ENCODE data around the gene P2RY13. TPM values are rescaled to one million over a fixed set of nuclear protein-coding genes. Genes with fewer than 3 reads are reported as not detected.

The P2RY13 gene
- 3.7 TPM for total RNA-seq

GRCh38 chr3:151329363-151329762 is at the start of gene P2RY13:
TSS of gene P2RY13 (minus strand) at chr3:151329549. CDS start at chr3:151329528, 21 bp downstream.
- no peak for DNase-seq (ENCODE audit: low spot score)
- intact Hi-C loops (cut with DNase I), result no loop called here
- ATAC-seq, result no peak

DNA sequence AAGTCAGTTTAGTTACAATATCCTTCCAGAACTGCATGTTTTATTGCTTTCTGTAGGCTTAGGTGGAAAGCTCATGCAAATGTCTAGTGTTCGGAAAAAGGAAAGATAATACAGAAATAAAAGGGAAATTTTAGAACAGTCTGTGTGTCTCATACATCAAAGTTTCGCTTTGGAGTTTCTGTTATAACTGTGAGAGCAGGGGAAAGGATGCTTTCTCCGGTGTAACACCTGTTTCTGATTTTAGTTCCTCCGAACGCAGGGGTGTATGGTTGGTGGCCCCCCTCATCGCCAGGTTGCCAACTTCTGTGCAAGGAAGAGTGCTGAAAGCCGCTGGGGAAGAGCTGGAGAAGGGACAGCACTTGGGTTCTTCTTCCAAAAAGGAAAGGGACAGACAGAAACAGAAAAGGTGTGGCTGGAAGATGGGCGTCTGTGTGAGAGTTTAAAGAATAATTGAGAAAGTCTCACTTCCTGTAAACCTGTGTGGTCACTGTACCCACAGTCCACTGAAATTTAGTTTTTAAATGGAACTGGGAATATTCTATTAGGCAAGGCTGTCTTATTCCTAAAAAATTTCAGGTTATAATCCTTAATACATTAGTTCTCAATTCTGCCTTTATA is 48.5 kb upstream of the P2RY13 start:
- DNase-seq (ENCODE audit: low spot score) (no peak), ATAC-seq (no peak)
- intact Hi-C loops (cut with DNase I), result no loop called here

GRCh38 chr3:151372063-151372820 is 42.9 kb upstream of the P2RY13 start:
- ATAC-seq (no peak), DNase-seq (ENCODE audit: low spot score) (no peak)
- intact Hi-C loops (cut with DNase I), result no loop called here

DNA sequence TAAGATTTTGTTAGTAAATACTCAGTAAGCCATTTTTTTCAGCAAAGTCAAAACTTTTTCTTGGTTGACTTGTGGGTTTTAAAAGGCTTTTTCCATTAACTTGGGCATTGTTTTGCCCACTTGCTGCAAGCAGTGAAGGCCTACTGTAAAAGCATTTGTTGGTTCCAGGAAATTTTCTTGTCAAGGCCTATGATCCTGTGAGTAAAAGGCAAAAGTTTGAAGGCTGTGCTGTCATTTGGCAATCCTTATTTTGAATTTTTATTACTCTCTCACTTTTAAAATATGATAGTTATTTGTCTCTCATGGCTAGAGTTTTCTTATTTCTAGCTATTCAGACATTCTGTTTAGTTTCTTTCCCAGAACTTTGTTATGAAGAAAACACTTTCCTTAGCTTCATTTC is 42.2 kb upstream of the P2RY13 start:
- DNase-seq (ENCODE audit: low spot score) (no peak), ATAC-seq (no peak)
- intact Hi-C loops (cut with DNase I), result no loop called here

DNA sequence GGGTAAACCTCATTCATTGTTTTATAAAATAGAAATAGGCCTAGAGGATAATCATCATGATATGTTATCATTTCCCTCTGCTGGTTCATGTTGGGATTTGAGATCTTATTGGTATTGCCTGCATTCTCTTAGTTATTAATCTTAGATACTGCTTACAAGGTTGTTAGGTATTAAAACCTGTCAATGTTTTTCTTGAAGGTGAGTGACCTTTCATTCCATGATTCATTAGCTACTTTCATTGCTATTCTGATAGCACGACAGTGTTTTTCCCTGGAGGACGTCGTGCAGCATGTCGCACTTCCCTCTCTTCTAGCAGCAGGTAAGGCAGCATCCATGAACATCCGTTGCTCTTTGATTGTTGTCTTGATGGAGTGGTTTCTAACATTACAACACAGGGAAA is 38.1 kb upstream of the P2RY13 start:
- no peak for DNase-seq (ENCODE audit: low spot score)
- no peak for ATAC-seq
- intact Hi-C loops (cut with DNase I), result no loop called here

GRCh38 chr3:151366993-151367392 is 37.6 kb upstream of the P2RY13 start:
- no peak for DNase-seq (ENCODE audit: low spot score)
- ATAC-seq, result no peak
- intact Hi-C loops (cut with DNase I), result no loop called here

DNA sequence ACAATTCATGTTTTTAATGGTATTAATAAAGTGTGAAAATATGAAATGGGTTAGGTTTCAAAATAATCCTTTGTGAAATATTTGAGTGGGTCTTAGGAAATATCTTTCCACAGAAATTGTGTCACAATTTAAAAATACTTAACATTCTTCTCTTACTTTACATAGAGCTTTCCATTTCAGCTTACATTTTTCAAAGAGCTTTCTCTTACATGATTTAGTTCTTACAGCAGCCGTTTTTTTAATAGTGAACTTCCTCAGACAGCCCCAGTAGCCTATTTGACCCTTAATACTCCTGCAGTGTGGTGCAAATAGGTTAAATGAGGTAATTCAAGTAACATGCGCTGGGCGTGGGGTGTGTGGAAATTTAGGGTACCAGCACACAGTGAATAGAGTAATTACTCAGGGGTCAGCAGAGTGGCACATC is 33.4 kb upstream of the P2RY13 start:
- DNase-seq (ENCODE audit: low spot score), result no peak
- ATAC-seq, result no peak
- intact Hi-C loops (cut with DNase I), result no loop called here

GRCh38 chr3:151357463-151357850 is 28.1 kb upstream of the P2RY13 start:
- ATAC-seq, result peak; percentile 46
- no peak for DNase-seq (ENCODE audit: low spot score)
- intact Hi-C loops (cut with DNase I), result no loop called here

- intact Hi-C loops (cut with DNase I), result no loop called here
- peak; percentile 75 for ATAC-seq
Observed at GRCh38 chr3:151356794-151357462, 27.6 kb upstream of the P2RY13 start.

GRCh38 chr3:151351648-151352047 is 22.3 kb upstream of the P2RY13 start:
- intact Hi-C loops (cut with DNase I), result no loop called here
- ATAC-seq, result no peak
- DNase-seq (ENCODE audit: low spot score), result no peak

More at GRCh38 chr3:151356794-151357462, 27.6 kb upstream of the P2RY13 start:
- DNase-seq (ENCODE audit: low spot score), result no peak

DNA sequence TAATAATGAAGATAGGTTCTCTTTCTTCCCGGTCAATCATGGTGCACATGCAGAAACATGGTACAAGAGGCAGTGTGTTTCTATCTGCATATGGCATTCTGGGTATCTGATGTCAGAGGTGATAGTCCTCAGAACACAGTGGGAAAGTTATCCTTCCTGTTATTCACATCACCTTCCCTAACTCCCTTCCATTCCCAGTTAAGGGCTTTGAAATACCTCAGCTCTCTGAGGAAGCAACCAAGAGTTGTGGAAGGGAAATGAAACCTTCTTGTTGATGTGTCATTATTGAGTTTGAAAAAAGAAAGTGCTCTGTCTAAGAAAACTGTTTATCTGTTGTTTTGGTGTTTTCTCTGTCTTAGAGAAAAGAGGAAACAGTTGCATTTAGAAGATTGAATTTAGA is 21.9 kb upstream of the P2RY13 start:
- no peak for DNase-seq (ENCODE audit: low spot score)
- intact Hi-C loops (cut with DNase I), result no loop called here
- no peak for ATAC-seq

DNA sequence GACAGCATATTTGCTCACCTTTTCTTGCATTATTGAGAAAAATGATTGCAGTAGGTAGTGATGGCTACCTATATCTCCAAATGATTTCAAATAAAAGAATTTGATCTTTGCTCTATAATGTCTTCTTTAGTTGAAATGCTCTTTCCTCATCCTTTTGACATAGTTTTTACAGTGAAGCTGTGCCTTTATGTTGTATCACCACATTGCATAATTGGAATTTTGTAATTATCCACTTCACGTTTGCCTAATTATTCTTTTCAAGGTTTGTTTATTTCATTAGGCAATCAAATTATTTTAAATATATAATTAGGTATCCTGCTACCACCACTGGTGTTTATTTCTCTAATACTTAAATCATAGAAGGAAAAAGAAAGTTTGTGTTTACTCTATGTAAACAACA is 21.3 kb upstream of the P2RY13 start:
- ATAC-seq (no peak), DNase-seq (ENCODE audit: low spot score) (no peak)
- intact Hi-C loops (cut with DNase I), result no loop called here

GRCh38 chr3:151347432-151347831 is 18.1 kb upstream of the P2RY13 start:
- intact Hi-C loops (cut with DNase I), result no loop called here
- ATAC-seq (peak; percentile 66), DNase-seq (ENCODE audit: low spot score) (no peak)

GRCh38 chr3:151346292-151346691 is 16.9 kb upstream of the P2RY13 start:
- ATAC-seq (peak; percentile 36), DNase-seq (ENCODE audit: low spot score) (no peak)
- intact Hi-C loops (cut with DNase I), result no loop called here

DNA sequence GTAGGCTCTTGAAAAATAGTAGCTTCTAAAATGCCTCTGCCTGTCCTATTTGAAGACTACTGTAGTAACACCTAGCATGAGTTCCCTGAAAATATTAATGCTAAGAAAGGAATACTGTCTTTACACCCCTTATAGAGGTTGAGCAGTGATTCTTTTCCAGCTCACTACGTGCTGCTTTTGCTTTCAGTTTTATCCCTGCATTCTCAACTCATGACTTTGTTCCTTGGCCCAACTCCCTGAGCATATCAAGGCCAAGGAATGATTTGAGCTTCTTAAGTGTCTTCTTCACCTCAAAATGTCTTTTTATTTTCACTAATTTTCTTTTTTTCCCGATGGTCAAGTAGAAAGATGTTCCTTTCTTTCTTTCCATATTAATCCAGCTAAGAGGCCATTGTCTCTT is 16.5 kb upstream of the P2RY13 start:
- ATAC-seq (peak; percentile 91), DNase-seq (ENCODE audit: low spot score) (no peak)
- intact Hi-C loops (cut with DNase I), result no loop called here

- DNase-seq (ENCODE audit: low spot score), result no peak
- ATAC-seq, result no peak
- intact Hi-C loops (cut with DNase I), result no loop called here
Observed at GRCh38 chr3:151331696-151332095, 2.3 kb upstream of the P2RY13 start.

- no peak for DNase-seq (ENCODE audit: low spot score)
- intact Hi-C loops (cut with DNase I), result no loop called here
- no peak for ATAC-seq
Observed at GRCh38 chr3:151330899-151331298, 1.6 kb upstream of the P2RY13 start.

- intact Hi-C loops (cut with DNase I), result no loop called here
- DNase-seq (ENCODE audit: low spot score), result no peak
- no peak for ATAC-seq
Observed at GRCh38 chr3:151330379-151330778, 1.0 kb upstream of the P2RY13 start.

DNA sequence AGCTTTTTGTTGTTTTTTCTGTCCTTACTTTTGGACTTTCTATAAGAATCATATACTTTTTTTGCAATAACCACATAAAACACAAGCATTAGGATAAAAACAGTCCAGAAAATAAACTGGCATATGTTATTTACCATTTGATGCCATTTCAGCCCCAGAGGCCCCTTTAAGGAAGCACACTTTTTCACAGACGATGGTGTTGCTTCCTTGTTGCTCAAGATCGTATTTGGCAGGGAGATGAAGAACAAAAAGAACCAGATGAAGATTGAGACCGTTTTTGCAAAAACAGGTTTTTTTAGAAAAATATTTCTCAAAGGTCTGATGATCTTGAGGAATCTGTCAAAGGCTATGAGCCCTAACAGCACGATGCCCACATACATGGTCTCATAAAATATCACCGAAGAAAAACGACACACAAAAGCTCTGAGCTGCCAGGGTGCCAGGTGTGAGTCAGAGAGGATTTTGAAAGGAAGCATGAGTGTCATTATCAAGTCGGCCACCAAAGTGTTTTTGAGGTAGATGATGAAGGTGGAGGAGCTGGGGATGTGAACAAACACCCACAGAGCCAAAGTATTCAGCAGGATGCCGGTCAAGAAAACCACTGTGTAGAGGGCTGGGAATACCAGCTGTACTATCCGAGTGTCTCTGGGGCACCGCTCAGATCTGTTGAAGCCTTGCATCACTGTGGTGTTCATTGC is 902 bp downstream of the P2RY13 start:
- ATAC-seq (peak; percentile 73), DNase-seq (ENCODE audit: low spot score) (no peak)
- intact Hi-C loops (cut with DNase I), result no loop called here
